Measurements from ENCODE around the gene PBOV1. TPM values are rescaled to one million over a fixed set of nuclear protein-coding genes. Genes with fewer than 3 reads are reported as not detected.

The PBOV1 gene
- total RNA-seq, 8 experiments from 2014 or later = 0.29 to 1.8 (median 0.93) TPM; not detected in 1

DNA sequence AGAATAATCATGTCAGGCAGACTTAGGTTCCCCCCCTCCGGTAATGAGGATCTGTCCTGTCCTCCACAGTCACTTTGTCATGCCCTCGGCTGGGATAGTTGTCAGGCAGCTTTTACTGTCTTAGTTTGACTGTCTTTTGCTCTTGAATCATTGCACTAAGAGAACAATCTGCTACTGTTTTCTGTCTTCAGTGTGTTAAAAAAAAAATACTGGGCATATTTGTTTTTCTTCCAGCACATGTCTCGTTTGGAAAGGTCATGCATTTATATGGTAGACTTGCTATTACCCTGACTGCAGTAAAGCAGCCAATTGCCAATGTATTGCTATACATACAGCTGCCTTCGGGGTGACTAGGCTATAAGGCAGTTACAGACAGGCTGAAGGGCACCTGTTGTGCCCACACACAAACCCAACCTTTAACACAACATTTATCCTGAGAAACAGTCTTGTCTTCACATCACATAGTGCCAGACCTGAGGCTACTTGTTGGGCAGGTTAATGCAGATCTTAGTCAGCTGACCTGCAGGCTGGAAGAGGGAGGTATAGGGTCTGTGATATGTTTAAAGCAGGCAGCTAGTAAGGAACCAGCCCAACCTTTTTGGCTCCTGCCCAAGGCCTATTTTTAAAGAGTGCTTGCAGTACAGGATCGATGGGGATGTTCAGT is 29.9 kb downstream of the PBOV1 start:
- in situ Hi-C loops (cut with MboI; ENCODE audit: low pct_unique_long_range_greater_than_20kb in 2 of 9, low sequenced_read_pairs in 9 of 9, unreplicated experiment in 9 of 9) = no loop called here
- Histone ChIP-seq H3K27ac (no peak overlapping the region), H3K4me3 (no peak overlapping the region), H3K4me1 (replicated peaks in 1 of 2) (peaks cover 4 to 10% of the 10 kb centered on the region in 2 donors)
- WGBS, 10 experiments = 6 to 73% (median 32%) methylated on average over 2 to 5 of the region's 5 CpGs
- ATAC-seq (replicated peaks in 6 of 8) = peak in 7 of 8 experiments; percentile 16 to 86 (median 62)

DNA sequence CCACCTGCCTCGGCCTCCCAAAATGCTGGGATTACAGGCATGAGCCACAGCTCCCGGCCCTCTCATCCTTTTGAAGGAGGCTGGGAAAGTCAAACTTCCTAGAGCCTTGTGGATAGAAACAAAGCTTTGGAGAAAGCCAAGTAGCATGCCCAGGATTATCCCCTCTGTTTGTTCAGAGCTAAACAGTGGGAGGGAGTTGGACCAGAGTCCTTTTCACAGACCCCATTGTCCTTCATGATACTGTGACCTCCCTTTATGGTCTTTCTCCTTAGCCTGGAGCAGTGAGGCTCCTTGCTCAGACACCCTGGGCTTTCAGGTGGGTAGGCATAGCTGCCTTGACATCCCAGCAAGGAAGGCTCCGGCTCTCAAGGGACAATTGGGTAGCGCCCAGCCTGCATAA is 31.1 kb downstream of the PBOV1 start:
- no peak for ATAC-seq (replicated peaks in 6 of 8)
- no peak overlapping the region for H3K27ac ChIP-seq
- WGBS, 10 experiments = 40 to 100% (median 83%) methylated on average over 1 to 3 of the region's 4 CpGs; no CpG with 5 or more reads in 3 of the 10 experiments
- peaks cover 14 to 17% of the 10 kb centered on the region in 2 donors for H3K4me1 ChIP-seq (replicated peaks in 1 of 2)
- in situ Hi-C loops (cut with MboI; ENCODE audit: low pct_unique_long_range_greater_than_20kb in 2 of 9, low sequenced_read_pairs in 9 of 9, unreplicated experiment in 9 of 9) = no loop called here
- no peak overlapping the region for H3K4me3 ChIP-seq

DNA sequence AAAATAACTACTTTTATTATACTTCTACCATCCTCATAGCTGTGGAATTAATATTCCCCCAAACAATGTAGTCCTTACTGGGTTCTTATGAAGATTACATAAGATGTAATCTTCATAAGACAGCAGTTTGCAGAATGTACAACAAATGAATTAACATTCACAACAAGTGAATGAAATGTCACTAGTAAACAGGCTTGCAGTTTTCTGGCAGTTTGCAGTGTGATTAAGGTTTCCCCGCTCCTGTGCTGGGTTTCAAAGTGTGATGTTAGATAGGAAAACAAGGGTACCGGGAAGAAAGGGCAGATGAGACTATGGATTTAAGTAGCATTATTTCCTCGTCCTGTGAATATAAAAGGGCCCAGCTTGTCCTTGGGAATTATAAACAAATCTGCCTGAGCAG is 34.1 kb downstream of the PBOV1 start:
- Histone ChIP-seq H3K4me1 (replicated peaks in 1 of 2) (peaks cover 16 to 17% of the 10 kb centered on the region in 2 donors), H3K4me3 (no peak overlapping the region), H3K27ac (no peak overlapping the region)
- in situ Hi-C loops (cut with MboI; ENCODE audit: low pct_unique_long_range_greater_than_20kb in 2 of 9, low sequenced_read_pairs in 9 of 9, unreplicated experiment in 9 of 9) = no loop called here
- 14 to 100% (median 80%) methylated on average over 1 to 3 of the region's 3 CpGs; no CpG with 5 or more reads in 1 of the 10 experiments for WGBS, 10 experiments
- ATAC-seq (replicated peaks in 6 of 8) = no peak

DNA sequence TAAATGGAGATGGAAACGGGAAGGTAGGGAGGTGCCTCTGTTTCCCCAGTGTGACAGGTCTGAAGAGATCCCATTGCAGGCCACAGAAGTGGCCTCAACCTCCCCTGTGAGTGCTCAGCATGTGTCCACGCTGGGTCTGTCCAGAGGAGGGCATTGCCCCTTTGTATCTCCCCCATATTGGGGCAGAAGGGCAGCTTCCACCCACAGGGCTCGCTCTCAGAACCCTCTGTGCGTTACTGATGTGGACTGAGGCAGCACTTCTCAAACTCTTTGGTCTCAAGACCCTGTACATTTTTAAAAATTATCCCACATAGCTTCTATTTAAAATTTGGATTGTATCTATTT is 34.5 kb downstream of the PBOV1 start:
- no peak for ATAC-seq (replicated peaks in 6 of 8)
- in situ Hi-C loops (cut with MboI; ENCODE audit: low pct_unique_long_range_greater_than_20kb in 2 of 9, low sequenced_read_pairs in 9 of 9, unreplicated experiment in 9 of 9) = no loop called here
- H3K4me3 ChIP-seq = no peak overlapping the region
- 50 to 89% (median 68%) methylated on average over 1 to 3 of the region's 4 CpGs; no CpG with 5 or more reads in 4 of the 10 experiments for WGBS, 10 experiments
- H3K4me1 ChIP-seq (replicated peaks in 1 of 2) = peaks cover 15 to 16% of the 10 kb centered on the region in 2 donors
- peak overlapping the region in 1 of 2 donors; percentile 43 for H3K27ac ChIP-seq

DNA sequence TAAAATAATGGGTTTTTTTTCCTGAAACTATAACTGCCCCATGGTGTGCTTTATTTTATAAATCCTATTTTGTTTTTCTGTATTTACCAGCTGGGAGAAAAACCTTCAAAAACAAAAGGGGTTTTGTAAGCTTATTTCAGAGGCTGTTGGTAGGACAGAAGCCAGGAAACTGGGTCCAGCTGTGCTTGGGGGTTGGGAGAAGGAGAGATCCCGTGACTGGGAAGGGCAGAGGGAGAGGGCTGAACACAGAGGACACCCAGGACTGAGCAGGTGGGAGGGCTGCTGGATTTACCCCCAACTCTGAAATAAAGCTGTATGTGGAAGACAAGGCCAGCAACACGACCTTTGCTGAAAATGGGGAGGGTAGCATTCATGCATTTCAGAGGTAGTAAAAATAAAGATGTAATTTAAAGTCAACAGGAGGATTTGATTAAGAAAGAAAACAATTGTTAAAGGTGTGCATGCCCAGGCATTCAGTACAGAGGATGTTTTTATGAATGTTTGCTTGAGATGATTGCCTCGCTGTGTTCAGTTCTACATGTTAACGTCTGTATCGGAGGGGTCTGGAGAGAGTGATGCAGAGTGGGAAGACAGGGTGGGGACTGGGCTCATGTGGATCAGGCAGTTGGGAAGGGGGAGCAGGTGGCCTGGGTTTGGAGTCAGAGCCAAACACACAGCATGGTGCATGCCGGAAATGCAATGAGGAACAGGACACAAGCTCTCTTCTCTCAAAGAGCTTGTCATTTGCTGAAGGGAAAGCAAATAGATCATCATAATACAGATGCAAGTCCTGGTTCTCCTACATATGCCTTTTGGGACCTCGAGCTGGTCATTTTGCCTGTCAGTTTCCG is 35.1 kb downstream of the PBOV1 start:
- WGBS, 10 experiments = 35 to 70% (median 49%) methylated on average over 3 to 8 of the region's 8 CpGs; no CpG with 5 or more reads in 2 of the 10 experiments
- Histone ChIP-seq H3K4me3 (no peak overlapping the region), H3K27ac (peak overlapping the region in 1 of 2 donors; percentile 43), H3K4me1 (replicated peaks in 1 of 2) (peaks cover 10 to 13% of the 10 kb centered on the region in 2 donors)
- peak in 6 of 8 experiments; percentile 35 to 55 (median 42) for ATAC-seq (replicated peaks in 6 of 8)
- in situ Hi-C loops (cut with MboI; ENCODE audit: low pct_unique_long_range_greater_than_20kb in 2 of 9, low sequenced_read_pairs in 9 of 9, unreplicated experiment in 9 of 9) = no loop called here

DNA sequence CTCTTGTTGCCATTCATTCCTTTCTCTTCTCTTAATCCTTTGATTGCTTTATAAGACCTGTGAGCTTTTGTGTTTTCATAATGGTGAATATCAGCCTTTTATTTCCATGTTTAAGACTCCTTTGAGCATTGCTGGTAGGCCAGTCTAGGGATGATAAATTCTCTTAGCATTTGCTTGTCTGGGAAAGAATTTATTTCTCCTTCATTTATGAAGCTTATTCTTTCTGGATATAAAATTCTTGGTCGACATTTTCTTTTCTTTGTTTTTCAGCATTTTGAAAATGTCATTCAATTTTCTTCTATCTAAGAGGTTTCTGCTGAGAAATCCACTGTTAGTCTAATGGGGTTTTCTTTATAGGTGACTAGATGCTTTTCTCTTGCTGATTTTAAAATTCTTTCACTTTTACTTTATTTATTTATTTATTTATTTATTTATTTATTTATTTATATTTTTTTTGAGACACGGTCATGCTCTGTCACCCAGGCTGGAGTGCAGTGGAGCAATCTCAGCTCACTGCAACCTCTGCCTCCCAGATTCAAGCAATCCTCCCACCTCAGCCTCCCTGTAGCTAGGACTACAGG is 41.5 kb downstream of the PBOV1 start:
- H3K27ac ChIP-seq = no peak overlapping the region
- no peaks in the 10 kb centered on the region for H3K4me1 ChIP-seq (replicated peaks in 1 of 2)
- no peak overlapping the region for H3K4me3 ChIP-seq
- in situ Hi-C loops (cut with MboI; ENCODE audit: low pct_unique_long_range_greater_than_20kb in 2 of 9, low sequenced_read_pairs in 9 of 9, unreplicated experiment in 9 of 9) = no loop called here
- ATAC-seq (replicated peaks in 6 of 8) = no peak
- 30 to 96% (median 74%) methylated on average over 1 to 2 of the region's 2 CpGs; no CpG with 5 or more reads in 2 of the 10 experiments for WGBS, 10 experiments

DNA sequence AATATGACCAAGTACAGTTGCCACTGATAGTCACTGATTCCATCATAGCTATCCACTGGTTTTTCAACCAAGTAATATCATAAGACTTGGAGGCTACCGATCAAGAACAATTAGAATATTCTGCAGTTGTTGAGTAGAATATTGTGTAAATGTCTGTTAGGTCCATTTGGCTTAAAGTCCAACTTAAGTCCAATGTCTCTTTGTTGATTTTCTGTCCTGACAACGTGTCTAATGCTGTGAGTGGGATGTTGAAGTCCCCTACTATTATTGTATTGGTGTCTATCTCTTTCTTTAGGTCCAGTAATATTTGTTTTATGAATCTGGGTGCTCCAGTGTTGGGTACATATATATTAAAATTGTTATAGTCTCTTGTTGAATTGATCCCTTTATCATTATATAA is 42.7 kb downstream of the PBOV1 start:
- Histone ChIP-seq H3K4me3 (no peak overlapping the region), H3K4me1 (replicated peaks in 1 of 2) (no peaks in the 10 kb centered on the region), H3K27ac (no peak overlapping the region)
- in situ Hi-C loops (cut with MboI; ENCODE audit: low pct_unique_long_range_greater_than_20kb in 2 of 9, low sequenced_read_pairs in 9 of 9, unreplicated experiment in 9 of 9) = no loop called here
- 20 to 100% (median 83%) methylated on average over 1 to 2 of the region's 2 CpGs; no CpG with 5 or more reads in 1 of the 10 experiments for WGBS, 10 experiments
- no peak for ATAC-seq (replicated peaks in 6 of 8)

Other genes starting within 250 kb of the PBOV1 start
- gene PERP, start 111.1 kb downstream of the PBOV1 start, total RNA-seq = 100 to 1,000 TPM in 1 of 8 experiments, 10 to 100 TPM in 1, 1 to 10 TPM in 6; 2.0 to 100 (median 3.2) TPM
- gene ARFGEF3, start 56.6 kb downstream of the PBOV1 start, total RNA-seq = 10 to 100 TPM in 5 of 8 experiments, 1 to 10 TPM in 3; 1.3 to 21.2 (median 14.7) TPM
- under 1 TPM in 1 of 8 experiments, not detected in 7; 0.38 TPM for gene SMIM28, start 159.4 kb upstream of the PBOV1 start, total RNA-seq
- gene HEBP2, start 185.7 kb upstream of the PBOV1 start, total RNA-seq = 10 to 100 TPM; 11.8 to 27.9 (median 15.0) TPM

Data from motor neuron (in vitro differentiated cells).